Bone marrow (tissue), 2 donors: ENCODE results near the gene RECQL5.

ENCODE experiments used
- DNase-seq, 2 donors: peaks; one replicate each; lab custom pipeline; 2025; lab: John Stamatoyannopoulos, UW

Gene RECQL5

DNA sequence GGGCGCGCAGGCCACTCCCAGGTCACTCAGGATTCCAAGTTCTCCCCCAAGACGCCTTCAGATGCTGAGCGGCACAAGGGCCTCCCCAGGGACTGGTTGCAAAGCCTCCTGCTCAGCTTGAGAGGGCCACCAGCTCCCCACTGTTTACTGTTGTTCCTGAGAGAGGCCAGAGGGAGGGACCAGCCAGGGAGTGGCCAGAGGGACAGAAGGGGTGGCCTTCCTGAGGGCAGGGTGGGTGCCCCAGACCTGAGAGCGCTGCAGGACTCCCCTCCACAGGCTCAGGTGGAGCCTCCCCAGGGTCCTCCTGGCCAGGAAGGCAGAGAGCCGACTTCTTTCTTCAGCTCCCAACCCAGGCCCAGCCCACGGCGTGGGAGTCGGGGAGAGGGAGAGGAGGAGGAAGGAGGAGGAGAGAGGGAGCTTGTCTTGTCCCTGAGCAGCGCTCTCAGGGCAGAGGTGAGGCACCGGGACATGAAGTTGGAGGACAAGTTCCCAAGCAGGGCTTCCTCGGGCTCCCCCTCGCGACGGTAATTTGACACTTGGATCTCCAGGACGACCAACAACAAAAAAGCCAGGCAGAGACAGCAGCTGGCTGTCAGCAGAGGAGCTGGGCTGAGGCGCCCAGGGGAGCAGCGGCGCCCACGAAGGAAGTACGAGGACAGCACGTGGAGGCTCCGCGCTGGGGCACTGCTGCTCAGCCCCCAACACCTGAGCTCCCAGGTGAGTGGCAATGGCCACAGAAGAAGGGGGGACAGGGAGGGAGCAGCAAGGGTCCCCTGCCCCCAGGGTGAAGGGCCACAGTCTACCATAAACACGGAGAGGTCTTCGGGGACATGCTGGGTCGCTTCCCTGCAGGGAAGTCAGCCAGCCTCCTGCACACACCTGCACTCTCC lies 33.2 kb downstream of the RECQL5 start:
- DNase-seq = peak; percentile 16 to 79

DNA sequence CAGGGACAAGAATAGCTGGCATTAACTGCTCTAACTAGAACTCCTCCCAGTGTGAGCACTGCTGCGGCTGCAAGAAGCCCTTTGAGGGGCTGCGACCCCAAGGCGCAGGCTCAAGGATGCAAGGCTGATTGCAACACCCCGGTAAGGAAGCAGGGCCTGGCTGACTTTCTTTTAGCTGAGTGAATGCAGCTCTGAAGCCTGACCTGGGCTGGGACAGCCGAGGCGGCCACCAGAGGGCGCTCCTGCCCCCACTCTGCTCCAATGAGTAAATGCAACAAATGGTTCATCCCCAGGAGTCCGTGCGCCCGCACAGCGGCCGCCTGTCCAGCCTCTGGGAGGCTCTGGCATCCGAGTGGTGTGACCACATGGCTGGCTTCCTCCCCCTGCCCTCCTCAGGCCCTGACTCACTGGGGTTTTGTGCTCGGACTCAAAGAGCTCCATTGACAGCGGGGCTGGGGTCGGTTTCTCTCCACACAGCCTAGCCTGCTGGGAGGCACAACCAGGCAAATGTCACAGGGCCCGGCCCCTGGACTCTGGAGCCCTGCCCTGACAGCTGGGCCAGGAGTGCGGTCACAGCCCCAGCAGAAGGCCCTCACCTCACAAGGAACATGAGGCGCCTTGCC lies 34.0 kb downstream of the RECQL5 start, which contains the start of gene SMIM5:
Gene SMIM5 (plus strand): TSS at position 572 of the 623 bp plus-strand sequence. CDS start 6,768 bp downstream, outside the sequence.
- peak; percentile 47 to 49 for DNase-seq

DNA sequence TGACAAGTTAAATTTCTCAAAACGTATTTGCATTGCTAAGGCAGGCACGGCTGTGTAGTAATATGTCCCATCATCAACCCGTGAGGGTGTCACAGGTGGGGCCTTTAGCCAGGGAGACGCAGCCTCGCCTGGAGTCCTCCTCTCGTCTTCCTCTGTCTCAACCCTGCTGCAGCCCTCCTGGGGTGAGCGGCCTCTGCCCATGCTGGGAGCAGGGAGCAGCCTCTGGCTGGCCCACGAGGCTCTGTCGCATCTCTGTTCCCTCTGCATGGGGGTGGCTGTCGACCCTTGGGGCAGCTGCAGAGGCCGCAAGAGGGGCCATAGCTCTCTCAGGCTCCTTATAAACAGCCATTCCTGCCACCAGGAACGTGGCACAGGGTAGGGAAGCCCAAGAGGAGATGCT lies 34.5 kb downstream of the RECQL5 start:
- DNase-seq = no peak

DNA sequence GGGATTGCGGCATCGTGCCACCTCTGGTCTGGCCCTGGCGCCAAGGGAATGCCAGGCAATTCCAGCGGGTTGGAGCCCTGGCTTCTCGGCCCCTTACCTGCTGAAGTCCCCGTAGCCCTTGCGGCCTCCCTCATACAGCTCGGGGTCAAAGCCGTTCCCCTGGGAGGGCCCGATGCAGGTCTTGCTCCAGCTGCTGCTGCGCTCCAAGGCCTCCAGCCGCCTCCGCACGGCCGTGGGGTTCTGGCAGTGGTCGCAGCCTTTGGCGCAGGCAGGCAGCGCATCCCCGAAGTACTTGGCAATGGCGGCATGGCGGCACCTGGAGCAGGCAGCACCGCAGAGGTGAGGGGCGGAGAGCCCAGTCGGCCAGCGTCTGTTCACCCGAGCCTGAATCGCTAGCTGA lies 35.6 kb downstream of the RECQL5 start:
- DNase-seq = no peak

DNA sequence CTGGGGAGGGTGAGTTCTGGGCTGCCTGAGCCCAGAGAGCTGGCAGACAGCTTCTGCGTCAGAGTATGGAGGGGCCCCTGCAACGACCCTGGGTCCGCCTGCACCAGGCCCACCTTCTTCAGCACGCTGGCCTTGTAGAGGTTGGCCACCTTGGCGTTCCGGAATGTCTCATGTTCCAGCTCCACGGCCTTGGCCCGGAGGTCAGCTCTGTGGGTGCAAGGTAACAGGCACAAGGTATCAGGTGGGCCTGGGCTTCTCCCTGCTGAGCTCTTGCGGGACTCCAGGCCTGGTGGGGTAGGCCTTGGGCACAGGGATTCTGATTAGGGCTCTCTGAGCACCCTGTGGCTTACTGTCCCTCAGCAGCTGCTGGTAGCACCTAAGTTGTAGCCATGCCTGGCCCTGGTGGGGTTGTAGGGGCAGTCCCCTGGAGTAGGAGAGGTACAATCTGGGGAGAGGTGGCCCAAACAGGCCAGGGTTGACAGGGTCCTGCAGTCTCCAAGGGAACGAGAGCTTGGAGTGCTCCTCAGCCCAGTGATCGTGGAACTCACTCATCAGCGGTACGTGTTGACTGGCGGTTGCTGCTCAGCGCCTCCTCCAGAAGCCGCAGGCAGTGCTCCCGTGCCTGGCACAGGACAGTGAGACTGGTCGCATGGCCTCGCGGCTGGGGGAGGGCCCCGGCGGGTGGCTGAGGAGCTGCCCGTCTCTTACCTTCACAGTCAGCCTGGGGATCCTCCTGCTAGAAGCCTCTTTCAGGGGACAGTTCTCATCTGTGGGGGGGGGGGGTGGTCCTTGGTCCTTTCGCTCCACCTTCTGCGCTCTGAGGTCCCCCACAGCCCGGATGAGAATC lies 36.7 kb downstream of the RECQL5 start:
- DNase-seq = no peak

DNA sequence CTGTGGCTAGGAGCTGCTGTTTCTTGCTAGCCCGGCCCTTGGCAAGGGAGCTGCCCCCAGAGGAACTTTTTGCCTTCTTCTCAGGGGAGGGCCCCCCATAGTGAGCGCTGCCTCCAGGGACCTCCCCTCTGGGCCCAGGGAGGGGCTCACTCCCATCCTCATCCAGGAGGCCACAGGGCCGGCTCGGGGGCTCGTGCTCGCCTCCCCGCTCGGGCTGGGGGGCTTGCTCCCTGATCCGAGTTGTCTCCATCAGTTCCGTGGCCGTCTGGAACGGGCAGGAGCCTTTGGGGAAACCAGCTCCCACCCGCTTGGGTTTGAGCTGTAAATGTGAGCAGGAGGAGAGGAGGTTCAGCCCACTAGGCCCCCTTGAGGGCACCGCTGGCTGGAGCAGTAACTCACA lies 37.8 kb downstream of the RECQL5 start:
- DNase-seq = no peak

DNA sequence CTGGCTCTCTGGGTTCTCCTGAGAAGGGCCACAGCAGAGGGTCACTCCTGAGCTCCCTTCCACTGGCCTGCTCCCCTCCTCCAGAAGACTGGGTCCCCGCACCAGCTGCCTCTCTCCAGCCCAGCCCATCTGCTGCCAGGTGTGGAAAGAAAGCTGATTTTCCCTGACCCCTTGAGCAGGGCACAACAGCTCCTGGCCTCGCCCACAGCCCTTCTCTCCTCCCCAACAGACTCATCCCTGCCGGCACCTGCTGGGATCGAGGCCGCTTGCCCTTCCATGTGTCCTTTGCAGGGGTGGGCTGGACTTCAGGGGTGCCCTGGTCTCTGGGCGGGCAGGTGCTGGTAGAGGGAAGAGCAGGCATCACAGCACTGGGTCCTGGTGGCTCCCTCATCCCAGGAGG lies 38.5 kb downstream of the RECQL5 start:
- DNase-seq = no peak

DNA sequence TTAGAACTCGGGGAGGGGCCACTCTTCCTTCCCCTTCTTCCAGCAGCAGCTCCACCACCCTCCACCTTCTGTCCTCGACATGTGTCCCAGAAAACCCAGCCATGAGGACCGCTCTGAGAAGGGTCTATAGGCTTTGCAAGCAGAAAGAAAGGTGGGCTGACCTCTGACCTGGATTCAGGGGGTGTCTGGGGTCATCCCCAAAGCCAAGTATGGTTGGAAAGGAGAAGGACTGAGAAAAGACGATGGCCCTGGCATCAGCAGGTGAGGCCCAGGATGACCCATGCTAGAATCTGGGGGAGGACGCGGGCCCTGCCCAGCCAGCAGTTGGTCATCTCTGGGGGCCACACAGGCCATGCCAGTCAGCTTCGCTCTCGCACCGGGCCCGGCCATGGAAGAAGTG lies 39.9 kb downstream of the RECQL5 start:
- no peak for DNase-seq

DNA sequence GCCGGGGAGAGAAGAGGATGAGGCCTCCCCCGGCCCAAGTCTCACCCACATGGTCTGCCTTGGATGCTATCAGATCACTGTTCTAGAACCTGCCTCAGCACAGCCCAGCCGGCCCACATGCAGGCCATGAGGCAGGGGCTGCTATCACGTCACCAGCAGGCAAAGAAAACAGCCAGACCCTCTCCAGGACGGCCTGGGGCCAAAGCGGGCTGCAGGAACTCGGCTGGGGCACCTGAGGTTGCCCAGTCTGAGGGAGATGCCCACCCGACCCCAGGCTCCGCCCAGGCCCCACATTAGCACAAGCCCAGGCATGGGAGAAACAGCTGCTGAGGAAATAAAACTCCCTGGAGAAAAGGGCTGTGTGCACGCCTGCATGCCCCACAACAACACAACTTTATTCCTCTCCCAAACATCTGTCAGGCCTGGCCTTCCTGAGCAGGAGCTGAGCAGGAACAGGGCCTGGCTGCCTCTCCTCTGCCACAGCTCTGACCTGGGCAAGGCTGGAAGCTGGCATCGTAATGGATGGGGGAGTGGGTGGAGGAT lies 40.4 kb downstream of the RECQL5 start:
- no peak for DNase-seq

DNA sequence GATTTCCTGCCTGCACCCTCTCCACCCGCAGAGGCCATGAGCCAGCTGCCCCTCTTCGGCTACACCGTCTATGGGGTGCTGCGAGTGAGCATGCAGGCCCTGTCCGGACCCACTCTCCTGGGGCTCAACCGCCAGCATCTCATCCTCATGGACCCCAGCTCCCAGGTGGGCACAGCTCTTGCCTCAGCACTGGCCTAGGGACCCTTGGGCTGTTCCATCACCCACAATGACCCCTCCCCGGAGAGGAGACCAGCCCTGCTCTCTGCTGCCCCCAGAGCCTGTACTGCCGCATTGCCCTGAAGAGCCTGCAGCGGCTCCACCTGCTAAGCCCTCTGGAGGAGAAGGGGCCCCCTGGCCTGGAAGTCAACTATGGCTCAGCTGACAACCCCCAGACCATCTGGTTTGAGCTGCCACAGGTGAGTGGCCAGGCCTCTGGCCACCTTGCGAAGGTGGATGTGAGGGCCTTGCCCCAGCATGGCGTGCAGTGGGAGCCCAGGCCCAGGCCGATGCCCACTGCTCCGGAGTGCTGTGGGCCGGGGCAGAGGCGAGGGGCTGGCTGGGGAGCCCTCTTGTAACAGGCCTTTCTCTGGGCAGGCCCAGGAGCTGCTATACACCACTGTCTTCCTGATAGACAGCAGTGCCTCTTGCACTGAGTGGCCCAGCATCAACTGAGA lies 41.0 kb downstream of the RECQL5 start:
- DNase-seq = no peak

DNA sequence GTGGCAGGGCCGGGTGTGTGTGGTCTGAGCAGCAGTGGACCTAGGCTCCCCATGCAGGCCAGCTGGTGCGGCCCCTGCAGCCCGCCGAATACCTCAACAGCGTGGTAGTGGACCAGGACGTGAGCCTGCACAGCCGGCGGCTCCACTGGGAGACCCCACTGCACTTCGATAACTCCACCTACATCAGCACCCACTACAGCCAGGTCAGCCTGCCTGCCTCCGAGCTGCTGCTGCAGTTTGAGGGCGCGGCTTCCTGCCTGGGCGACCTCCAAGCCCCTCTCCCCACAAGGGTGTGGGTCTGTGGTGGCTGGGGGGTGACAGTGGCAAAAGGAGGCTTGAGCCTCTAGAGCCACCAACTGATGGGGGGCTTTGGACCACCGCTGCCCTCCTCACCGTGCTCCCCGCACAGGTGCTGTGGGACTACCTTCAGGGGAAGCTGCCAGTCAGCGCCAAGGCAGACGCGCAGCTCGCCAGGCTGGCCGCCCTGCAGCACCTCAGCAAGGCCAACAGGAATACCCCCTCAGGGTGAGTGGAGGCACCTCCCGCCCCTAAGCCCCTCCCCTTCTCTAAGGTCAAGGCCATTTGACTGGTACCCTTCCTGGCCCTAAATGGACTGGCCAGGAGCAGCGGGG lies 42.1 kb downstream of the RECQL5 start:
- no peak for DNase-seq

DNA sequence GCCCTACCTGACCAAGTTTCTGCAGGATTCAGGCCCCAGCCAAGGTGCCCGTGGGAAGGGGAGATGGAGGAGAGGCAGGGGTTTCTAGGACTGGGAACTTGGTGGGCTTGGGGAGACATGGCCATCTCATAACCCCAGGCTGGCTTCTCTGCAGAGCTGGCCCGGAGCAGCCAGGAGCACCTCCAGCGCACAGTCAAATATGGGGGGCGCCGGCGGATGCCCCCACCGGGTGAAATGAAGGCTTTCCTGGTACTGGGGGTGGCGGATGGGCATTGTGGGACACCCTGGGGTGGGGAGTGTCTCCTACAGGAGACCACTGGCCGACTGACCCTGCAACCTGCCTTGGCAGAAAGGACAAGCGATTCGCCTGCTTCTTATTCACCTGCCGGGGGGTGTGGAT lies 42.9 kb downstream of the RECQL5 start:
- DNase-seq = no peak

DNA sequence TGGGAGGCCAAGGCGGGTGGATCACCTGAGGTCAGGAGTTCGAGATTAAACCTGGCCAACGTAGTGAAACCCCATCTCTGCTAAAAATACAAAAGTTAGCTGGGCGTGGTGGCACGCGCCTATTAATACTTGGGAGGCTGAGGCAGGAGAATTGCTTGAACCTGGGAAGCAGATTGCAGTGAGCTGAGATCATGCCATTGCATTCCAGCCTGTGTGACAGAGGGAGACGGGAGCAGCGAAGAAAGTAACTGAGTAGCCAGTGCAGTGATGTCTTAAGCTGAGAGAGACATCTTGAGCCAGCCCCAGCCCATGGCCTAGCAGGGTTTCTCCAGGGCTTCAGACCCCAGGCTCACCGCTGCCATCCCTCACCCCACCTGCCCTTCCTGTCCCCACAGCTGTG lies 43.6 kb downstream of the RECQL5 start:
- DNase-seq = no peak

DNA sequence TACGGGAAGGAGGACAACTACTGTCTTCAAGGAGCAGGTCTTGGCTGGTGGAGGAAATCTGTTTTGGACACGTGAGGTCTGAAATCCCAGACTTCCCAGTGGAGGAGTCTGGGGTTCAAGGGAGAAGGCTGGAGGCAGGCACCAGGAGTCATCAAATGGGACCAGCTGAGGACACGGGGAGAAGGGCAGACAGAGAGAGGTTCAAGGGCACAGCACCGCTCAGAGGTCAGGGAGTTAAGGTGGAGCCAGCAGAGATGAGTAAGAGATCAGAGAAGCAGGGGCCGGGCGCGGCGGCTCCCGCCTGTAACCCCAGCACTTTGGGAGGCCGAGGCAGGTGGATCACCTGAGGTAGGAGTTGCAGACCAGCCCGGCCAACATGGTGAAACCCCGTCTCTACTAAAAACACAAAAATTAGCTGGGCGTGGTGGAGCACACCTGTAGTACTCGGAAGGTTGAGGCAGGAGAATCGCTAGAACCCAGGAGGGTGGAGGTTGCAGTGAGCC lies 44.1 kb downstream of the RECQL5 start:
- DNase-seq = no peak

DNA sequence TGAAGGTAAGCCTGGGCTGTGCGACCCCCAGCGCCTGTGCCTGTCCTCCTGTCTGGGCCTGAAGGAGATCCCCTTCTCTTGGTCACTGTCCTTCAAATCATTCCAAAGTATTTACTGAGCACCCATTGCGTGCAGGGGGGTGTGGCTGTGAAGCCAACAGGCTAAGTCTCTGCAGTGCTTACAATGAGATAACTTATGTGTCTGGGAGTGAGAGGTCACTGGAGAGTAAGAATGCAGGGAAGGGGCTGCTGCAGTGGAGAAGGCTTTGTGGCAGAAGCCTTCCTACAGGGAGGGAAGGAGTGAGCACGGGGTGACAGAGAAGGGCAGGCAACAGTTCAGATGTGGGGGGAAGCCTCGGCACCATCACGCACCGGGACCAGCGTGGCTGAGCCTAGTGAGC lies 44.9 kb downstream of the RECQL5 start:
- no peak for DNase-seq

DNA sequence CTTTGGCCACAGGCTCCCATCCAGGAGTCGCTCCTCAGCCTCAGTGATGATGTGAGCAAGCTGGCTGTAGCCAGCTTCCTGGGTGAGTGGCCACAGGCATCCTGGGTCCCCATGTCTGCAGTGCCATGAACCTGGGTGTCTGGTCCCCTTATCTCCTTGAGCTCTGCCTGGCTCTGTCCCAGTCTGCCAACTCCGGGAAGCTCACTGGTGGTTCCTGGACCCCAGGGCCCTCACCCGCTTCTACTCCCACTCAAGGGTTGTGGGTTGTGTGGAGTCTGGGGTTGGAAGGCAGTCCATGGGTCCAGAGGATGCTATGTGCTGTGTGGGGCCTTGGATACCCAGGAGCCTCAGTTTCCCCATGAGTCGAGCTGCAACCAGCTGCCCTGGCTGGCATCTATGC lies 45.5 kb downstream of the RECQL5 start:
- DNase-seq = no peak

DNA sequence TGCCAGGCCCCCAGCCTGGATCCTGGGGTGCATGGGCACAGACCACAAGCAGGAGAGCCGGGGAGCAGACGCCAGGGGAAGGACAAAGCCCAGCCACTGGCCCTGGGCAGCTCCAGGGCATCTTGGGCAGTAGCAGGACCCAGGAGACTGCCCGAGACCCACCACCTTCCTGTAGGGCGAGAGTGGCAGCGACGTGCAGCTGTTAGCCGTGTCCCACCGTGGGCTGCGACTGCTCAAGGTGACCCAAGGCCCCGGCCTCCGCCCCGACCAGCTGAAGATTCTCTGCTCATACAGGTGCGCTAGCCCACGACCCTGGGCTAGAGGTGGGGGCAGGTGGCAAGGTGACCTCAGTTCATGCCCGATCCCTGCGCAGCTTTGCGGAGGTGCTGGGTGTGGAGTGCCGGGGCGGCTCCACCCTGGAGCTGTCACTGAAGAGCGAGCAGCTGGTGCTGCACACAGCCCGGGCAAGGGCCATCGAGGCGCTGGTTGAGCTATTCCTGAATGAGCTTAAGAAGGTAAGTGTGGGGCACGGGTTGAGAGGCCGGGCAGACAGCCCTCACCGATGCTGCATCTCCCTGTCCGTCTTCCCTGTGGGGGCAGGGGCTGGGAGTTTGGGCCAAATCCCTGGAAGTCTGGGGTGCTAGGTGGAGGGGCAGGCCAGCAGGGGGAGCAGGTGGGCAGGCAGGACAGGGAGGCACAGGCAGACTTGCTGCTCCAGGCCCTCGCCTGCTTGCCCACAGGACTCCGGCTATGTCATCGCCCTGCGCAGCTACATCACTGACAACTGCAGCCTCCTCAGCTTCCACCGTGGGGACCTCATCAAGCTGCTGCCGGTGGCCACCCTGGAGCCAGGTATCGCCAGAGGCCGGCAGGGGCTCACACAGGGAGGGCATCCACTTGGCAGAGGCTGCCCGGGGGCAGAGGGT lies 47.2 kb downstream of the RECQL5 start:
- no peak for DNase-seq

DNA sequence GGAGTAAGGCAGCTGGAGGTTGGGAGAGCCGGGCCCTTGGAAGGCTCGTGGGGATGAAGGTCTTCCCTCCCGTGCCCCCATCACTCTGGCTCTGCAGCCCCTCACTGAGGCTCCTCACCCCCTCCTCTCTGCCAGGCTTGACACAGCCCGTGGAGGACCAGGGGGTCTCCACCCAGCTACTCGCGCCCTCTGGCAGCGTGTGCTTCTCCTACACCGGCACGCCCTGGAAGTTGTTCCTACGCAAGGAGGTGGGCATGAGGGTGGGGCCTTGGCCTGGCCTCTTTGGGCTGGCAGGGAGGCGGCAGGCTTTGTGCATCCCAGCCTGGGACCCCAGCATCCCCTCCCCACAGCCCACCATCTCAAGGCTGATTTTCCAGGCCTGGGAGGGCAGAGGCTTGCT lies 49.3 kb downstream of the RECQL5 start:
- no peak for DNase-seq

DNA sequence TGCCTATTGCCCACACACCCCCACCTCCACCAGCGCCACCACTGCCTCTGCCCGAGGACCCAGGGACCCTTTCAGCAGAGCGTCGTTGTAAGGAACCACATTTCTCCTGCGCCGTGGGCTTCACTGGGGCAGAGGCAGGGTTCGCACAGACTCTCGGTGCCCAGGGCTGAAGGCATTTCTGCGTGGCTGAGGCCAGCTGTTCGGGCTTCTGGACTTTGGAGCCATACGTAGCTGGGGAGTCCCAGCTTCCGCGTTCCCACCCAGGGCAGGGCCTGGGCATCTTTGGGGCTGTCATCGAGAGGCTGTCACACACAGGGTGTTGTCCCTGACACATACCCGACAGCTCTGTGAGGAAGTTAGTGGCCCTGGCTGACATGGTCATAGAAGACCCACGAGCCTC lies 49.7 kb downstream of the RECQL5 start:
- no peak for DNase-seq
